Right lung (tissue), 10 donors: ENCODE measurements around the gene SLC34A2. TPM values are rescaled to one million over a fixed set of nuclear protein-coding genes. Genes with fewer than 3 reads are reported as not detected.
A peak's percentile ranks its signal among the peaks of the same experiment; 100 is the strongest.
"Not testable (repeated sequence)": the region's sequence is repeated elsewhere in the genome, so short reads cannot be mapped to it uniquely, and the experiment has no call there.

ENCODE experiments used
- DNase-seq, 2 donors: peaks; one replicate each; pipeline ENCODE4 v3.0.0-alpha.2; 2013
- long read RNA-seq, 8 donors: transcript quantifications; one replicate each; lab custom pipeline, GENCODE V29; 2026
- polyA plus RNA-seq, 5 donors: library from polyadenylated mRNA; unstranded; fragments of 120-200 nt; gene quantifications; one replicate each; pipeline versions ENCODE4 v1.2.1 to v1.2.3, GENCODE V29; 2013; ENCODE audit warnings: inconsistent platforms in 1 of 5, low replicate concordance in 1 of 5; ENCODE audit not compliant: insufficient read length in 5 of 5, insufficient read depth in 1 of 5

SLC34A2 gene, protein sequence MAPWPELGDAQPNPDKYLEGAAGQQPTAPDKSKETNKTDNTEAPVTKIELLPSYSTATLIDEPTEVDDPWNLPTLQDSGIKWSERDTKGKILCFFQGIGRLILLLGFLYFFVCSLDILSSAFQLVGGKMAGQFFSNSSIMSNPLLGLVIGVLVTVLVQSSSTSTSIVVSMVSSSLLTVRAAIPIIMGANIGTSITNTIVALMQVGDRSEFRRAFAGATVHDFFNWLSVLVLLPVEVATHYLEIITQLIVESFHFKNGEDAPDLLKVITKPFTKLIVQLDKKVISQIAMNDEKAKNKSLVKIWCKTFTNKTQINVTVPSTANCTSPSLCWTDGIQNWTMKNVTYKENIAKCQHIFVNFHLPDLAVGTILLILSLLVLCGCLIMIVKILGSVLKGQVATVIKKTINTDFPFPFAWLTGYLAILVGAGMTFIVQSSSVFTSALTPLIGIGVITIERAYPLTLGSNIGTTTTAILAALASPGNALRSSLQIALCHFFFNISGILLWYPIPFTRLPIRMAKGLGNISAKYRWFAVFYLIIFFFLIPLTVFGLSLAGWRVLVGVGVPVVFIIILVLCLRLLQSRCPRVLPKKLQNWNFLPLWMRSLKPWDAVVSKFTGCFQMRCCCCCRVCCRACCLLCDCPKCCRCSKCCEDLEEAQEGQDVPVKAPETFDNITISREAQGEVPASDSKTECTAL
- polyA plus RNA-seq: 100 to 1,000 TPM; 122 to 444 (median 332) TPM
- long read RNA-seq, donor 1, full-length matches to known transcripts: 63 of 356 reads
- long read RNA-seq, donor 1, partial matches to known transcripts: 276 of 356 reads
- long read RNA-seq, donor 1, other reads (novel, unspliced or antisense): 17 of 356 reads
- long read RNA-seq, donor 2, full-length matches to known transcripts: 9 of 14 reads
- long read RNA-seq, donor 2, partial matches to known transcripts: 5 of 14 reads
- long read RNA-seq, donor 2, other reads (novel, unspliced or antisense): 0 of 14 reads
- long read RNA-seq, donor 3, full-length matches to known transcripts: 24 of 160 reads
- long read RNA-seq, donor 3, partial matches to known transcripts: 136 of 160 reads
- long read RNA-seq, donor 3, other reads (novel, unspliced or antisense): 0 of 160 reads
- long read RNA-seq, donor 4, full-length matches to known transcripts: 12 of 78 reads
- long read RNA-seq, donor 4, partial matches to known transcripts: 66 of 78 reads
- long read RNA-seq, donor 4, other reads (novel, unspliced or antisense): 0 of 78 reads
- long read RNA-seq, donor 5, full-length matches to known transcripts: 6 of 68 reads
- long read RNA-seq, donor 5, partial matches to known transcripts: 62 of 68 reads
- long read RNA-seq, donor 5, other reads (novel, unspliced or antisense): 0 of 68 reads
- long read RNA-seq, donor 6, full-length matches to known transcripts: 24 of 148 reads
- long read RNA-seq, donor 6, partial matches to known transcripts: 124 of 148 reads
- long read RNA-seq, donor 6, other reads (novel, unspliced or antisense): 0 of 148 reads
- long read RNA-seq, donor 7, full-length matches to known transcripts: 10 of 60 reads
- long read RNA-seq, donor 7, partial matches to known transcripts: 50 of 60 reads
- long read RNA-seq, donor 7, other reads (novel, unspliced or antisense): 0 of 60 reads
- long read RNA-seq, donor 8, full-length matches to known transcripts: 4 of 15 reads
- long read RNA-seq, donor 8, partial matches to known transcripts: 11 of 15 reads
- long read RNA-seq, donor 8, other reads (novel, unspliced or antisense): 0 of 15 reads

GRCh38 chr4:25654971-25655963 lies at the start of gene SLC34A2:
Gene SLC34A2, plus strand, starts transcription at chr4:25655851. Its CDS starts 6,650 bp downstream, at chr4:25662501.
- DNase-seq: peak in 1 of 2 donors; percentile 25

GRCh38 chr4:25608644-25609043 lies 47.0 kb upstream of the SLC34A2 start:
- DNase-seq: no peak

DNA sequence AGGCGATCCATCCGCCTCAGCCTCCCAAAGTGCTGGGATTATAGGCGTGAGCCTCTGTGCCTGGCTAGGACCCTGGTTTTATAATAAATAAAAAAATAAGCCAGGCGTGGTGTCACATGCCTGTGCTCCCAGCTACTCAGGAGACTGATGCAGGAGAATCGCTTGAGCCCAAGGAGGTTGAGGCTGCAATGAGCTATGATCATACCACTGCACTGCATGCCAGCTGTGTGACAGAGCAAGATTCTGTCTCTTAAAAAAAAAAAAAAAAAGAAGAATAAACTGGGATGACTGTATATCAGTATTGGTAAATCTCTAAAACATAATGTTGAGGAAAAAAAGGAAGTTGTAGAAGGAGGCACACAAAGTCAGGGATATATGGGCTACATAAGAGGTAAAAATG lies 45.7 kb upstream of the SLC34A2 start:
- DNase-seq: no peak

- not testable (repeated sequence) for DNase-seq
These were observed 42.0 kb upstream of the SLC34A2 start for GRCh38 chr4:25613613-25614012.

DNA sequence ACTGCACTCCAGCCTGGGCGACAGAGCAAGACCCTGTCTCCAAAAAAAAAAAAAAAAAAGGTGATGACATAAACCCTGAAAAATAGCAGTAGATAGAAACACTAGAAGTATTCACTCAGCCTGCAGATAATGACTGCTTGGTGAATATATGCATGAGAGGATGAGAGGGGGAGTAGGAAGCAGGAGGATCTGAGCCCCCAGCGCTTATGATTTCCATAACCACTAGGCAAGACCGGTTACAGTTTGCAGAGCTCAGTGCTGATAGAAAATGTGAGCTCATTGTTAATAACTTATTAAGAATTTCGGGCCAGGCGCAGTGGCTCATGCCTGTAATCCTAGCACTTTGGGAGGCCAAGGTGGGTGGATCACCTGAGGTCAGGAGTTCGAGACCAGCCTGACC lies 40.8 kb upstream of the SLC34A2 start:
- no peak for DNase-seq

- DNase-seq: no peak
These were observed 34.4 kb upstream of the SLC34A2 start for GRCh38 chr4:25621027-25621930.

DNA sequence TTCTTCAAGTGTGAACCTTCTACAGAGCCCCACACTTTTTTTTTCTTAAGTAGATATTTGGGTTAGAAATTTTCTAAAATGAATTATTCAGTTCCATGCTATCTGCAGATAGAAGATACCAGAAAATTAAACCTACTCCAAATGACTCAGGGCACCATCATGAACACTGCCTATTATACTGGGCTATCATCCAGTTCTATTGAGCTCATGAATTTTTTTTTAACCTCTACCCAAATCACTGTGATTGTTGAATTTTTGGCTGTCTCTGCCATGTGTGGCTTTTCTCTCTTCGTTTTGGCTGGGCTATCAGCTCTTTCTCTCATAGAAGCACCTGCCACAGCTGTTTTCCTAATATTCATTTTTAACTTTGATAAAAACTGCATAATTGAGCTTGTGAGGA lies 31.0 kb upstream of the SLC34A2 start:
- no peak for DNase-seq

GRCh38 chr4:25628451-25628850 lies 27.2 kb upstream of the SLC34A2 start:
- no peak for DNase-seq

GRCh38 chr4:25632135-25632534 lies 23.5 kb upstream of the SLC34A2 start:
- DNase-seq: no peak

DNA sequence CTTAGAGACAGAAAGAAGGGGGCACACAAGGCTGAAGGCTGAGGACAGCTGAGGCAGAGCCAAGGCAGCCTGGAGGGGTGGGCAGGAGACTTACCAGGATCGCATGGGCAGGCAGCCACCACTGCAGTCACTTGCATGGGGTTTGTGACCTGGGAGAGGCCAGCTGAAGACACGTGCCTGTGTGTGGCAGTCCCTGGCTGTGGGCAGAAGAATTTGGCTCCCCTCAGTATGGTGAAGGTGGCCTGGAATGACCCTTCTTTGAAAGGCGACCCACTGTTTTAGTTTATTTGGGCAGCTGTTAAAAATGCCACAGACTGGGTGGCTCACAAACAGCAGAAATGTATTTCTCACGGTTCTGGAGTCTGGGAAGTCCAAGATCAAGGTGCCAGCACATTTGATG lies 22.1 kb upstream of the SLC34A2 start:
- DNase-seq: no peak

GRCh38 chr4:25635501-25635900 lies 20.1 kb upstream of the SLC34A2 start:
- no peak for DNase-seq

DNA sequence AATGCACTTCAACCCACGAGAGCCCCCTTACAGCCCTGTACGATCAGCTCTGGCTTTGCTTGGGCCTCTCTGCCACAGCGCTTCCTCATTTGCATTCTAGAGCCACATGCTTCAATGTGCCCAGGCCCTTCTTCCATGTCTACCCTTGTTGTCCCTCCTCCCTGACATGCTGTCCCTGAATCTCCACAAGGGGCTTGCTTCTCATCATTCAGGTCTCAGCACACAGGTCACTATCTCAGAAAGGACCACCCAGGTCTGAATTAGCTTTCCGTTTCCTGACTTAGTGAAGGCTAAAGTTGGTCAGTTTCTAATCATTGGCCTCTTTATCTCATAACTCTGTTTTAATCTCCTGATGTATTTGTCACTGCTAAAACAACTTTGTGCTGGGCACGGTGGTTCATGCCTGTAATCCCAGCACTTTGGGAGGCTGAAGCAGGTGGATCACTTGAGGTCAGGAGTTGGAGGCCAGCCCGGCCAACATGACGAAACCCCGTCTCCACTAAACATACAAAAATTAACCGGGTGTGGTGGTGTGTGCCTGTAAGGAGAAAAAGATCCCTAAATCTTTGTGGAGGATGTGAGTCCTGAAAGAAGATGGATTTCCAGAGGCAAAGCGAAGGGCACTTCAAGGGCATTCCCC lies 17.9 kb upstream of the SLC34A2 start:
- no peak for DNase-seq

GRCh38 chr4:25638221-25638601 lies 17.4 kb upstream of the SLC34A2 start:
- DNase-seq: no peak

DNA sequence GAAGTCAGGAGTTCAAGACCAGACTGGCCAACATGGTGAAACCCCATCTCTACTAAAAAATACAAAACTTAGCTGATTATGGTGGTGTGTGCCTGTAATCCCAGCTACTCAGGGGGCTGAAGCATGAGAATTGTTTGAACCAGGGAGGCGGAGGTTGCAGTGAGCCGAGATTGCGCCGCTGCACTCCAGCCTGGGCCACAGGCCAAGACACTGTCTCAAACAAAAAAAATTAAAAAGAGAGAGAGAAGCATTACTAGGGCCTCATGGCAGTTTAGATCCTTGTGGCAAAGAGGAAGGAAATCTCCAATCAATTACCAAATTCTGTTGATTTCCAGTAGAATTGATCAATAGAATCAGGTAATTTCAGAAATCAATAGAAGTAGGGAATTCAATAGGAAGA lies 16.8 kb upstream of the SLC34A2 start:
- DNase-seq: peak in 1 of 2 donors; percentile 35

- no peak for DNase-seq
These were observed 5.3 kb upstream of the SLC34A2 start for GRCh38 chr4:25650311-25650710.

- no peak for DNase-seq
These were observed 4.0 kb upstream of the SLC34A2 start for GRCh38 chr4:25651682-25652081.

GRCh38 chr4:25654031-25654970 lies 1.4 kb upstream of the SLC34A2 start:
- no peak for DNase-seq
